ENCODE measurements around the gene IKBIP. TPM values are rescaled to one million over a fixed set of nuclear protein-coding genes. Genes with fewer than 3 reads are reported as not detected.

The IKBIP gene
- total and polyA plus RNA-seq, 2 donors (not counting 3 experiments of a cell fraction or from before 2014, with no cell fraction given), result 12.9 to 56.8 TPM

GRCh38 chr12:98582093-98582492 is 62.5 kb downstream of the IKBIP start:
- no peak for FAIRE-seq
- ChIA-PET POLR2A (no interaction called here), CTCF (interaction anchor here (1.1 to 1.6 kb wide), 2 partner anchors 9 to 15 kb away, joined by 3 to 7 read pairs; no protein-coding TSS in a partner anchor)
- H3K9me3 ChIP-seq (replicated peaks; ENCODE audit: control insufficient read depth, insufficient read depth, low read length), result no peaks in the 10 kb centered on the region
- BruUV-seq (replicated peaks), result no TSS peak
- H3K79me2 ChIP-seq (ENCODE audit: control insufficient read depth, insufficient read depth, low read length), result no peaks in the 10 kb centered on the region
- H3K9me1 ChIP-seq (replicated peaks; ENCODE audit: control insufficient read depth, extremely low read depth, insufficient read depth, low read length), result no peaks in the 10 kb centered on the region
- intact Hi-C loops (cut with micrococcal nuclease) (no loop called here), dilution Hi-C loops (cut with MboI; ENCODE audit: extremely low pct_ligation_motif_present, low sequenced_read_pairs) (no loop called here)
- no peaks in the 10 kb centered on the region for H3K4me1 ChIP-seq (ENCODE audit: control insufficient read depth, extremely low read depth, insufficient read depth, low read length)
- TF ChIP-seq FOS (IDR thresholded peaks at IDR 0.05; ENCODE audit: borderline replicate concordance, insufficient read depth, low read length), result no peak
- no peak for TF ChIP-seq MAX (IDR thresholded peaks at IDR 0.05; ENCODE audit: insufficient read depth, insufficient read length)
- TF ChIP-seq EZH2 (IDR thresholded peaks at IDR 0.05; ENCODE audit: borderline replicate concordance, low read depth, low read length, severe bottlenecking), result no peak
- no peak for TF ChIP-seq MYC (IDR thresholded peaks at IDR 0.05; ENCODE audit: low read depth, low read length)
- TF ChIP-seq GATA2 (IDR thresholded peaks at IDR 0.05; ENCODE audit: insufficient read depth, insufficient read length, low read depth, low read length), result no peak
- TF ChIP-seq JUN (IDR thresholded peaks at IDR 0.05; ENCODE audit: borderline replicate concordance, insufficient read depth, insufficient read length, low read depth), result no peak
- H3K9ac ChIP-seq (replicated peaks; ENCODE audit: extremely low read depth, insufficient read depth, low read length), result no peak overlapping the region
- no peak overlapping the region for H3K4me3 ChIP-seq (replicated peaks in 1 of 3; ENCODE audit: insufficient read depth in 1 of 3, low read depth in 1 of 3, low read length in 3 of 3)
- no peak overlapping the region for H3K4me2 ChIP-seq (ENCODE audit: insufficient read depth, low read length)
- no peaks in the 10 kb centered on the region for H3K36me3 ChIP-seq (ENCODE audit: control insufficient read depth in 2 of 2, extremely low read depth in 1 of 2, insufficient read depth in 2 of 2, low read length in 2 of 2)
- no peaks in the 10 kb centered on the region for H3K27me3 ChIP-seq (ENCODE audit: control insufficient read depth in 2 of 2, insufficient read depth in 2 of 2, low read length in 2 of 2)
- no peak overlapping the region for H2AFZ ChIP-seq (ENCODE audit: low read depth, low read length)
- DNase-seq (ENCODE audit: low read depth, low spot score), result no peak
- H4K20me1 ChIP-seq (replicated peaks; ENCODE audit: control insufficient read depth, extremely low read depth, insufficient read depth, low read length), result no peaks in the 10 kb centered on the region
- no peak overlapping the region for H3K27ac ChIP-seq (ENCODE audit: insufficient read depth, low read depth, low read length)

- Histone ChIP-seq H3K4me2 (ENCODE audit: insufficient read depth, low read length) (no peak overlapping the region), H3K4me3 (replicated peaks in 1 of 3; ENCODE audit: insufficient read depth in 1 of 3, low read depth in 1 of 3, low read length in 3 of 3) (no peak overlapping the region), H3K4me1 (ENCODE audit: control insufficient read depth, extremely low read depth, insufficient read depth, low read length) (no peaks in the 10 kb centered on the region), H3K27me3 (ENCODE audit: control insufficient read depth in 2 of 2, insufficient read depth in 2 of 2, low read length in 2 of 2) (no peaks in the 10 kb centered on the region), H3K9me1 (replicated peaks; ENCODE audit: control insufficient read depth, extremely low read depth, insufficient read depth, low read length) (no peaks in the 10 kb centered on the region), H3K9me3 (replicated peaks; ENCODE audit: control insufficient read depth, insufficient read depth, low read length) (no peaks in the 10 kb centered on the region), H3K36me3 (ENCODE audit: control insufficient read depth in 2 of 2, extremely low read depth in 1 of 2, insufficient read depth in 2 of 2, low read length in 2 of 2) (no peaks in the 10 kb centered on the region), H3K27ac (ENCODE audit: insufficient read depth, low read depth, low read length) (no peak overlapping the region), H2AFZ (ENCODE audit: low read depth, low read length) (no peak overlapping the region), H4K20me1 (replicated peaks; ENCODE audit: control insufficient read depth, extremely low read depth, insufficient read depth, low read length) (no peaks in the 10 kb centered on the region), H3K79me2 (ENCODE audit: control insufficient read depth, insufficient read depth, low read length) (no peaks in the 10 kb centered on the region), H3K9ac (replicated peaks; ENCODE audit: extremely low read depth, insufficient read depth, low read length) (no peak overlapping the region)
- DNase-seq (ENCODE audit: low read depth, low spot score), result no peak
- TF ChIP-seq GATA2 (IDR thresholded peaks at IDR 0.05; ENCODE audit: insufficient read depth, insufficient read length, low read depth, low read length), result no peak
- no peak for TF ChIP-seq MYC (IDR thresholded peaks at IDR 0.05; ENCODE audit: low read depth, low read length)
- no TSS peak for BruUV-seq (replicated peaks)
- intact Hi-C loops (cut with micrococcal nuclease), result no loop called here
- FAIRE-seq, result no peak
- dilution Hi-C loops (cut with MboI; ENCODE audit: extremely low pct_ligation_motif_present, low sequenced_read_pairs), result no loop called here
- CTCF ChIA-PET, result interaction anchor here (0.9 to 1.6 kb wide), 4 partner anchors 10 to 14 kb away, joined by 3 to 7 read pairs (median 3); no protein-coding TSS in a partner anchor
- POLR2A ChIA-PET, result no interaction called here
Observed at GRCh38 chr12:98581101-98581500, 63.5 kb downstream of the IKBIP start.

Data from endothelial cell of umbilical vein (primary cell).